ENCODE measurements around the gene IL3.
"Not testable (repeated sequence)": the region's sequence is repeated elsewhere in the genome, so short reads cannot be mapped to it uniquely, and the experiment has no call there.

The IL3 gene

GRCh38 chr5:132095077-132095410 is 34.6 kb downstream of the IL3 start:
- no peak for DNase-seq (ENCODE audit: low spot score)

GRCh38 chr5:132095424-132095972 is 35.0 kb downstream of the IL3 start:
- no peak for DNase-seq (ENCODE audit: low spot score)

GRCh38 chr5:132096904-132097303 is 36.4 kb downstream of the IL3 start:
- DNase-seq (ENCODE audit: low spot score): no peak

- DNase-seq (ENCODE audit: low spot score): no peak
Measured at GRCh38 chr5:132098151-132098594, 37.7 kb downstream of the IL3 start.

- DNase-seq (ENCODE audit: low spot score): no peak
Measured at GRCh38 chr5:132098621-132099020, 38.2 kb downstream of the IL3 start.

- DNase-seq (ENCODE audit: low spot score): no peak
Measured at GRCh38 chr5:132099076-132099748, 38.8 kb downstream of the IL3 start.

GRCh38 chr5:132099905-132100304 is 39.5 kb downstream of the IL3 start:
- no peak for DNase-seq (ENCODE audit: low spot score)

- no peak for DNase-seq (ENCODE audit: low spot score)
Measured at GRCh38 chr5:132100672-132101261, 40.3 kb downstream of the IL3 start.

- DNase-seq (ENCODE audit: low spot score): no peak
Measured at GRCh38 chr5:132101385-132101880, 41.0 kb downstream of the IL3 start.

GRCh38 chr5:132102101-132102701 is 41.7 kb downstream of the IL3 start:
- no peak for DNase-seq (ENCODE audit: low spot score)

GRCh38 chr5:132102944-132103331 is 42.5 kb downstream of the IL3 start:
- DNase-seq (ENCODE audit: low spot score): no peak

- DNase-seq (ENCODE audit: low spot score): no peak
Measured at GRCh38 chr5:132103332-132103951, 43.0 kb downstream of the IL3 start.

GRCh38 chr5:132103969-132104391 is 43.5 kb downstream of the IL3 start:
- DNase-seq (ENCODE audit: low spot score): no peak

GRCh38 chr5:132104556-132104955 is 44.1 kb downstream of the IL3 start:
- DNase-seq (ENCODE audit: low spot score): no peak

- no peak for DNase-seq (ENCODE audit: low spot score)
Measured at GRCh38 chr5:132105688-132106087, 45.2 kb downstream of the IL3 start.

GRCh38 chr5:132108495-132108894 is 48.0 kb downstream of the IL3 start:
- DNase-seq (ENCODE audit: low spot score): not testable (repeated sequence)

GRCh38 chr5:132108957-132109356 is 48.5 kb downstream of the IL3 start:
- DNase-seq (ENCODE audit: low spot score): not testable (repeated sequence)

GRCh38 chr5:132109494-132110053 is 49.1 kb downstream of the IL3 start:
- DNase-seq (ENCODE audit: low spot score): no peak

- DNase-seq (ENCODE audit: low spot score): no peak
Measured at GRCh38 chr5:132110195-132110594, 49.7 kb downstream of the IL3 start.

GRCh38 chr5:132110930-132111329 is 50.5 kb downstream of the IL3 start:
- DNase-seq (ENCODE audit: low spot score): no peak

- no peak for DNase-seq (ENCODE audit: low spot score)
Measured at GRCh38 chr5:132112111-132112510, 51.7 kb downstream of the IL3 start.

Data from hematopoietic multipotent progenitor cell treated with erythropoietin and hydrocortisone succinate and interleukin-3 and kit ligand, for 15 days (in vitro differentiated cells).